HG02943 (cell line): ENCODE data around the gene MTCH1.

Experiments used
- ATAC-seq: cut with Tn5 transposase; IDR thresholded peaks from one replicate; pipeline ENCODE4 v1.9.1; 2021; ENCODE audit warnings: mild to moderate bottlenecking, low read depth, moderate library complexity; ENCODE audit not compliant: unreplicated experiment

MTCH1 gene

GRCh38 chr6:36973190-36973589, 12.8 kb downstream of the MTCH1 start:
- ATAC-seq, result no peak

DNA sequence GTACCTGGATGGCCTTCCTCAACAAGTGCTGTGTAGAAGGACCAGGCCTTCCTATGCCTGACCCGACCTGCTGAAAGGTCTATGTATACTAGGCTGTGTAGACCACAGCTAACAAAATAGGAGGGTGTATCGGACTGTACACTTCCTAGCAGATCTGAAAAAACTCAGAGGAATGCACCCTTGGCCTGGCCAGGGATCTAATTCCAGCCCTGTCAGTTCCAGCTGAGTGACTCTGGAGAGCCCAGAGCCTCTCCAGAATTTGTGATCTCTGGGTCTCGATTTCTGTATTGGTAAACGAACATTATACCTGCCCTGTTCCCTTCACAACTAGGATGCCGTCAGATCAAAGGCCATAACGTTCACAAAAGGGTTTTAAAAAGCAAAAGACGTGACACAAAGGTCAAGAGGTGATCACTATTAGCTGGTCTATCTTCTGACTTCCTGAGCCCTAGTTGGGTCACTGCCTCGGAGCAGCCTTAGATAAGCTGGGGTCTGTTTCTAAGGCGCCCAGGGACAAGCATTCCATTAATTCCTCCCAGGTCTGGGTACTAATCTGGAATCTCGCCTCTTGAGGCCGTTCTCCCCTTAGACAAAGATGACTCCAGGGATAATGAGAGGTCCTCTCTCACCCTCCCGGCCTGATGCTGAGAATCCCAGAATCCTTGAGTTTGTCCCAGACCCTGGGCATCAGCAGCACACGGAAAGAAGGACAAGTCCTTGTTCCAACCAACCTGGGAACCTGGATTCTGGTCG, 13.9 kb downstream of the MTCH1 start:
- ATAC-seq, result no peak

- ATAC-seq, result no peak
Observed at GRCh38 chr6:36970892-36971842, 14.8 kb downstream of the MTCH1 start.

GRCh38 chr6:36969988-36970891, 15.8 kb downstream of the MTCH1 start:
- ATAC-seq, result no peak

GRCh38 chr6:36969240-36969691, 16.7 kb downstream of the MTCH1 start:
- no peak for ATAC-seq

DNA sequence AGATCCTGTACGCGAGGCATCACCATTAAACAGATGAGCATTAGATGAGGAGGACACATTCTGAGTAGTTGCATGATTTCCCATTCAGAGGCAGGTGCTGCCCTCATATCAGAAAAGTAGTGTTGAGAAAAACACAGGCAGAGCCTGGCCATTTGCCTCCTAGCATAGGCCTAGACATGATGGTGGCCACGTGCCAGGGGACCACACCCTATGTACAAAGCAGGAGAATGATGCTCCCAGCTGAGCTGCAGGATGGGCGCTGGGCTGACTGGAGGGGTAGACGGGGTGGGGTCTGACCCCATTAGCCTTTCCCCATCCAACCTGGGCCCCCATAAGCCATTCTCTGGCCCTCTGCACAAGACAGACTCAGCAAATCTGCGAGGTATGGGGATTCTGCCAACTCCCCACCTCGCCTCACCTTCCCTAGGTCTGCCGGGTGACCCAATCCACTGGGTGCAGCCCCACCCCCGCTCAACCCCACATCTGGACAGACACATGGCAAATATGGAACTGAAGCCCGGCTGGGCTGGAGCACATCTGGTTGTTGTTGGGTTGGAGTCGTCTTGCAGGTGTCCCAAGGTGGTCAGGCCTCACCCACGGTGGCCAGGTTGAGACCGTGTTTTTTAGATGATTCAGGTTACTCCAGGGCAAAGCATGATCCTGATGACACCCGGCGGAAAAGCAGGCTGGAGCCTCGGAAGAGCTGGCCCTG, 17.6 kb downstream of the MTCH1 start:
- ATAC-seq, result no peak

DNA sequence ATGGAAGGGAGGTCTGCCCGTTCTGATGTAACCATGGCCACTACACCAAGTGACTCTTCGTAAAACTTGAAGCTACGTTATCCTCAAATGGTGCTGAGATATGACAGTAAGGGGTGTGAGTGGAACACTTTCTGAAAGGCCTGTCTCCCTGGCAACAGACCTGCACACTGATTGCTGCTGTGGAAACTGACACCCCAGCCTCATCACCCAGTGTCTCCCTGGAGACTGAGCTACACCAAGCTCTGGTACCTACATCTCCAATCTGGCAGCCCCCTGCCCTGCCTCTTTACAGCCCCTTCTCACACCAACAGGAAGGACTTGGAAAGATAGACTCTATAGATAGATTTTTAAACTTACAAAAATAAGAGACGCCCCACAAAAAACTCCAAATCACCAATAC, 18.2 kb downstream of the MTCH1 start:
- no peak for ATAC-seq

DNA sequence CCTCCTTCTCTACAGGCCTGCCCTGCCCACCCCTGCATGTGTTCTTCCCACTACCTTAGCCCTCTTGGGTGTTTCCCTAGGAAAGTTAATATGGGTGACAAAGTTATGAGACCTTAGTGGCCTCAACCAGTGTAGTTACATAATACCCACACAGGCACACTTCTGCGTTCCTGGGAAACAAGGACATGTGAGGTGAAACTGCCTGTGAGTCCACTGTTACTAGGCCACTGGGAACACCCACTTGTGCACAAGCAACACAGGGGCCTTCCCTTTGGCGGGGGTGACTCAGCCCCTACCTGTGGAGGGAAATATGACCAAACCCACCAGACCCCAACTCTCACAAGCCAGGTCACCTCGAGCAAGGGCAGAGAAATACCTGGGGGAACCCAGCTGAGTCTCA, 18.7 kb downstream of the MTCH1 start:
- ATAC-seq, result no peak

- ATAC-seq, result no peak
Observed at GRCh38 chr6:36964908-36965307, 21.1 kb downstream of the MTCH1 start.

DNA sequence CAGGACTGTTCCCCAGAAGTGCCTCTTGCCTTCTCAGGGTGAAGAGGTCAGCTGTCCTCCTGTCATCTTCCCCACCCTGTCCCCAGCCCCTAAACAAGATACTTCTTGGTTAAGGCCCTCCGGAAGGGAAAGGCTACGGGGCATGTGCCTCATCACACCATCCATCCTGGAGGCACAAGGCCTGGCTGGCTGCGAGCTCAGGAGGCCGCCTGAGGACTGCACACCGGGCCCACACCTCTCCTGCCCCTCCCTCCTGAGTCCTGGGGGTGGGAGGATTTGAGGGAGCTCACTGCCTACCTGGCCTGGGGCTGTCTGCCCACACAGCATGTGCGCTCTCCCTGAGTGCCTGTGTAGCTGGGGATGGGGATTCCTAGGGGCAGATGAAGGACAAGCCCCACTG, 21.6 kb downstream of the MTCH1 start:
- ATAC-seq, result no peak

- no peak for ATAC-seq
Observed at GRCh38 chr6:36963451-36964290, 22.3 kb downstream of the MTCH1 start.

- no peak for ATAC-seq
Observed at GRCh38 chr6:36962874-36963273, 23.1 kb downstream of the MTCH1 start.

DNA sequence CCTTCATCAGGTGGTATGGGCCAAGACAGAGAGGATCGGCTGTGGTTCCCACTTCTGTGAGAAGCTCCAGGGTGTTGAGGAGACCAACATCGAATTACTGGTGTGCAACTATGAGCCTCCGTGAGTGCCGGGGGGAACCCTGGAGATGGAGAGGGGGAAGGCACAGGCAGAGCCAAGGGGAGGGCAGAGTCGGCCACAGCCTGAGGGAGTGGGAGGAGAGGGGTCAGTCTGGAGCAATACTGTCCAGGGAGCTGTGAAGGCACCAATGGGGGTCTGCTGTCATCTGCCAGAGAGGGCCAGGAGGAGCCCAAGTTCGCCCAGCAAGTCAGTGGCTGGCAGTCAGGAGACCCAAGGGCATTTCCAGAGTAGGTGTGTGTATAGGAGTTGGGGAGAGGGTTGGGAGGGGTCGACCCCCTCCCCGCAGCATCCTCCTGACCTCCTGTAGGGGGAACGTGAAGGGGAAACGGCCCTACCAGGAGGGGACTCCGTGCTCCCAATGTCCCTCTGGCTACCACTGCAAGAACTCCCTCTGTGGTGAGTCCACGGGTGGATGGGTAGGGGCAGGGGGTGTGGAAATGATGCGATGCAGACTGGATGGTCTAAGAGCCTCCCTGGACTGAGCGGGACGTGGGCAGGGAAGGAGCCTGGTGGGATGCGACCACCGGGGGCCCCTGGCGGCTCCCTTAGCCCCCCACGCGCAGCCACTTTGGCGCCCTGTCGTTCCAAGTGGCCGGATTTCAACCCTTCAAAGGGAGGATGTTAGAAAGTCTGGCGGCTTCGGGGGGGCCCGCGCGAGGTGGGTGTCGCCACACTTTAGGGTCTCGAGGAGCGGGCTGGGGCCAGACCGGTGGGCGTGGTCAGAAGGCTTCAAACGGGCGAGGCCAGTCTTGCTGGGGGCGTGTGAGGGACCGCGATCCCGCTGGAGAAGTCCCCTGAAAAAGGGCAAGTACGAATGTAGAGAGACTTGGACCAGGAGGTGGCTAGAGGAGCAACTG, 24.3 kb downstream of the MTCH1 start:
- ATAC-seq, result no peak

GRCh38 chr6:36959555-36960250, 26.3 kb downstream of the MTCH1 start:
- no peak for ATAC-seq

DNA sequence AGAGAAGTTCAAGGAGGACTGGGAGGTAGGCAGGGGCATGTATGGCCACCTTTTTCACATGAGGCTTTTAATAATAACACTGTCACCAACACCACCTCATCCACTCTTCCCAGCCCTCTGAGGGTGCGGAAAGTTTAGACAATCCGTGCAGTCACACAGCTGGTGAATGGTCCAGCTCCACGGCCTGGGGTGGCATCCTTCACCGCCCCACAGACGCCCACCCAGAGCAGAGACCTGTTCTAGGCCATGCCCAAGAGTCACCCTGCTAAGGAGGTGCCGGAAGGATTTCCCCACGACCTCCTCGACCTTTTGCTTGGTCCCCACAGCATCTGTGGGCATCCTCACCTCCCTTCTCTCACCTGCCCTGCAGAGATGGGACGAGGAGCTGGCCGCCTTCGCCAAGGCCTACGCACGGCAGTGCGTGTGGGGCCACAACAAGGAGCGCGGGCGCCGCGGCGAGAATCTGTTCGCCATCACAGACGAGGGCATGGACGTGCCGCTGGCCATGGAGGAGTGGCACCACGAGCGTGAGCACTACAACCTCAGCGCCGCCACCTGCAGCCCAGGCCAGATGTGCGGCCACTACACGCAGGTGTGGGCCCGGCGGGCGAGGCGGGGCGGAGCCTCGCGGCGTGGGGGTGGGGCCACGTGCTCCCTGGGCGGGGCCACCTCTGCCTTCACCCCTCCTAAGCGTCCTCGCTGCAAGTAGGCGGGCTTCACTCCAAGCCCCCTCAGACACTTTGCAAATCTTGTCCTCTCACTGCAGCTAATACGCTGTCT, 27.0 kb downstream of the MTCH1 start:
- ATAC-seq, result no peak

DNA sequence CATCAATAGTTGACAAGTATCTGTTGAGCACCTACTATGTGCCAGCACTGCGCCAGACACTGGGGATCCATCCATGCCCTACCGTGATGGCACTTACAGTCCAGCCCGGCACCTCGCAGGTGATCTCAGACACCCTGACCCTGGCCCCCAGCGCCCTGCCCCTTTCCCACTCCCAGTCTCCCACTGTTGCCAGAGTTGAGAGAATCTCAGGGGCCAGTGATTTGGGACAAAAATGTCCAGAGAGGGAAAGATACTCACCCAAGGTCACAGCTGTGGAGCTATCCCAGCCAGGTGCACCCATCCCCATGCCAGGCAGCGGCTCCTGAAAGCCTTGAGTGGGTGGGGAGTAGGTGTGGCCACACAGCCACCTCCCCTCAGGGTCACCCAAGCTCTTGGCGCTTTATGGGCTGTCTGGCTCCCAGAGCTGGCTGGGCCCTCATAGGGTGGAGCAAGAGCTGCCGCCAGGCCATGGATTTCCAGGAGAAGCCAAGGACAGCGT, 28.2 kb downstream of the MTCH1 start:
- no peak for ATAC-seq
